ENCODE data around the gene NPY1R.

- TF ChIP-seq EZH2 (IDR thresholded peaks at IDR 0.05; ENCODE audit: insufficient read depth, low read length): no peak
- no peak for TF ChIP-seq CTCF (IDR thresholded peaks at IDR 0.05; ENCODE audit: insufficient read depth, low read depth, low read length)
Measured at GRCh38 chr4:163280703-163281519, 51.5 kb downstream of the NPY1R start.
